ENCODE data around the gene PTPRO. TPM values are rescaled to one million over a fixed set of nuclear protein-coding genes. Genes with fewer than 3 reads are reported as not detected.

Gene PTPRO
- total RNA-seq, 6 experiments from 2014 or later: 0.43 to 2.7 (median 1.1) TPM

DNA sequence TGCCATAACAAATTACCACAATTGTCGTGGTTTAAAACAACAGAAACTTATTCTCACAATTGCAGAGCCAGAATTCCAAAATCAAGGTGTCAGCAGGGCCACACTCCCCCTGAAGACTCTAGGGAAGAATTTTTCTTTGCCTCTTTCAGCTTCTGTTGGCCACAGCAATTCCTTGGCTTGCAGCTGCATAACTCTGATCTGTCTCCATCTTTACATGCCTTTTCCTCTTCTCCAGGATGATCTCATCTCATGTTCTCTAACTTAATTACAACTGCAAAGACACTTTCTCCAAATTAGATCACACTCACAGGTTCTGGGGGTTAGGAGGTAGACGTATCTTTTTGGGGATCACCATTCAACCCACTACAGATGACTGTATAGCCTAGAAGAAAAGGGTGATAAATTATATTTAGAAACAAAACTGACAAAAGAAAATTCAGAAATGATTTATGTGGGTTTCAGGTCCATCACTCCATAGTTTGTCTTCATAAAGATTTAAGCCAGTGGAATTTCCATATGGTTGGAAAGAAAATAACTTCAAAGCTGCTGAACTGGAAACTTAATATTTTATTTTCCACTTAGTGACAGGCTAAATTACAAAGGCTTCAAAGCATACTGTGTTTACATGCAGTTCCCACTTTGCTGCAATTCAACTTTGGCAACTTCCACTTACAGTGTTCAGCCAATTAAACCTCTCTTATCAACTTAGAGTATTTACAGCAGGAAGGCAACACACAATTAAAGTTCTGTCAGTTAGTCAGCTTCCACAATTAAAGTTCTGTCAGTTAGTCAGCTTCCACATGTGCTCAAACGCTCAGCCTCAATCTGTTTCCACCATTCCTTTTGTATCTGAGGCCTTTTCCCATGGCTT, 253.6 kb downstream of the PTPRO start:
- Histone ChIP-seq H3K27me3 (no peaks in the 10 kb centered on the region), H3K27ac (no peak overlapping the region), H3K4me3 (no peak overlapping the region), H3K4me1 (no peaks in the 10 kb centered on the region), H3K9me3 (no peaks in the 10 kb centered on the region), H3K36me3 (no peaks in the 10 kb centered on the region)
- intact Hi-C loops (cut with DNase I): no loop called here
- DNase-seq: no peak
- ATAC-seq: no peak
- TF ChIP-seq, protein P1, sequence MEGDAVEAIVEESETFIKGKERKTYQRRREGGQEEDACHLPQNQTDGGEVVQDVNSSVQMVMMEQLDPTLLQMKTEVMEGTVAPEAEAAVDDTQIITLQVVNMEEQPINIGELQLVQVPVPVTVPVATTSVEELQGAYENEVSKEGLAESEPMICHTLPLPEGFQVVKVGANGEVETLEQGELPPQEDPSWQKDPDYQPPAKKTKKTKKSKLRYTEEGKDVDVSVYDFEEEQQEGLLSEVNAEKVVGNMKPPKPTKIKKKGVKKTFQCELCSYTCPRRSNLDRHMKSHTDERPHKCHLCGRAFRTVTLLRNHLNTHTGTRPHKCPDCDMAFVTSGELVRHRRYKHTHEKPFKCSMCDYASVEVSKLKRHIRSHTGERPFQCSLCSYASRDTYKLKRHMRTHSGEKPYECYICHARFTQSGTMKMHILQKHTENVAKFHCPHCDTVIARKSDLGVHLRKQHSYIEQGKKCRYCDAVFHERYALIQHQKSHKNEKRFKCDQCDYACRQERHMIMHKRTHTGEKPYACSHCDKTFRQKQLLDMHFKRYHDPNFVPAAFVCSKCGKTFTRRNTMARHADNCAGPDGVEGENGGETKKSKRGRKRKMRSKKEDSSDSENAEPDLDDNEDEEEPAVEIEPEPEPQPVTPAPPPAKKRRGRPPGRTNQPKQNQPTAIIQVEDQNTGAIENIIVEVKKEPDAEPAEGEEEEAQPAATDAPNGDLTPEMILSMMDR (IDR thresholded peaks at IDR 0.05): no peak
- no peak for TF ChIP-seq POLR2A (IDR thresholded peaks at IDR 0.05)
- 70% methylated on average over 3 of the region's 3 CpGs for WGBS (ENCODE audit: insufficient coverage, low coverage, low lambda C conversion rate, missing lambda C conversion rate)

DNA sequence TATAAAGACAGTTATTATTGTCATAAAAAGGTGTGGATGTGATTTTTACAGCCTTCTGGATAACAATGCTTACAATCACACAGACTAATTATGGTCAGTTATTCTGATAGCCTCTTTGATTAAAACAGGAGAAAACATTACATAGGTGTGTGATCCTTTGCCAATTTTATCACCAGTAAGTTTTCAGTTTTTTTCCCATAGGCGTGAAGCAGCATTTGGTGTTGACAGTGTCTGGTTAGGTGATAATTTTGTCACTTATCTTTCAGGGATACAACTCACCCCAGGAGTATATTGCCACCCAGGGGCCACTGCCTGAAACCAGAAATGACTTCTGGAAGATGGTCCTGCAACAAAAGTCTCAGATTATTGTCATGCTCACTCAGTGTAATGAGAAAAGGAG, 258.1 kb downstream of the PTPRO start:
- H3K4me3 ChIP-seq: no peak overlapping the region
- no peaks in the 10 kb centered on the region for H3K36me3 ChIP-seq
- no peak overlapping the region for H3K27ac ChIP-seq
- H3K9me3 ChIP-seq: no peaks in the 10 kb centered on the region
- intact Hi-C loops (cut with DNase I): no loop called here
- TF ChIP-seq, protein P1 (IDR thresholded peaks at IDR 0.05): no peak
- TF ChIP-seq POLR2A (IDR thresholded peaks at IDR 0.05): no peak
- no peaks in the 10 kb centered on the region for H3K4me1 ChIP-seq
- DNase-seq (no peak), ATAC-seq (no peak)
- H3K27me3 ChIP-seq: no peaks in the 10 kb centered on the region
- WGBS (ENCODE audit: insufficient coverage, low coverage, low lambda C conversion rate, missing lambda C conversion rate): 88% methylated on average over 1 of the region's 1 CpG

DNA sequence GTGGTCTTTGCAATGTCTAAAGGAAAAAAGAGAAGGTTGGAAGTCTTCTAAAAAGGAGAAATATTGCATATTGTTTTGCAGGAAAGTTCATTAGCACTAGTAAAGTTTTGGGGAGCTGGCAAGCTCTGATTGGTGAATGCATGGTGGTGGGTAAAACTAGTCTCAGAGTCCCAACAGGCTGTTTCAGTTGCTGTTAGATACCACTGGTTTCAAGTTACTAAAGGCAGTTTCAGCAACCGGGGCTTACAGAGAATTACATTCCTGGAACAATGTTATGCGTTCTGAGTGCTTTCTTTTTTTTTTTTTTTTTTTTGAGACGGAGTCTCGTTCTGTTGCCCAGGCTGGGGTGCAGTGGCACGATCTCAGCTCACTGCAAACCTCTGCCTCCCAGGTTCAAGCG, 258.7 kb downstream of the PTPRO start:
- DNase-seq (no peak), ATAC-seq (no peak)
- 50% methylated on average over 3 of the region's 6 CpGs for WGBS (ENCODE audit: insufficient coverage, low coverage, low lambda C conversion rate, missing lambda C conversion rate)
- Histone ChIP-seq H3K27me3 (no peaks in the 10 kb centered on the region), H3K4me3 (no peak overlapping the region), H3K27ac (no peak overlapping the region), H3K9me3 (no peaks in the 10 kb centered on the region), H3K36me3 (no peaks in the 10 kb centered on the region), H3K4me1 (no peaks in the 10 kb centered on the region)
- intact Hi-C loops (cut with DNase I): no loop called here
- TF ChIP-seq, protein P1 (IDR thresholded peaks at IDR 0.05): no peak
- TF ChIP-seq POLR2A (IDR thresholded peaks at IDR 0.05): no peak

DNA sequence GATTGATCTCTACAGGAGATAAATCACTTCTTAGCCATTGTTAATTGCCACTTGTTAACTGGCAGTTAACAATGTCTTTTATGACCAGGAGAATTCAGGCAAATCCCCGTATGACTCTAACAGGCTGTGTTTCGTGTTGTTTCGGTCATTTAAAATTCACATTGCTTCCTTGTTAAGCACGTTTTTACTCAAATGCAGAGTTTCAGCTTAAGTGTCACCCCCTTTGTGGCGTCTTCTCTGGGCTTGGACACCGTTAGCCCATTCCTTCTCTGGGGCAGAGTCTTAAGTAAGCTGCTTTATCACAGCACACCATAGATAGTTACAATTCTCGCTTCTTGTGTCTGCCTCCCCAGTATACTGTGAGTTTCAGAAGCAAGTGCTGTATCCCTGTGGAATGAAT, 261.5 kb downstream of the PTPRO start:
- Histone ChIP-seq H3K4me1 (no peaks in the 10 kb centered on the region), H3K36me3 (no peaks in the 10 kb centered on the region), H3K4me3 (no peak overlapping the region), H3K9me3 (no peaks in the 10 kb centered on the region), H3K27me3 (no peaks in the 10 kb centered on the region), H3K27ac (no peak overlapping the region)
- ATAC-seq (no peak), DNase-seq (no peak)
- 58% methylated on average over 7 of the region's 7 CpGs for WGBS (ENCODE audit: insufficient coverage, low coverage, low lambda C conversion rate, missing lambda C conversion rate)
- intact Hi-C loops (cut with DNase I): no loop called here
- TF ChIP-seq, protein P1 (IDR thresholded peaks at IDR 0.05): no peak
- TF ChIP-seq POLR2A (IDR thresholded peaks at IDR 0.05): no peak
